Gastrocnemius medialis (tissue), 4 donors: Measurements from ENCODE around the gene ADARB2. TPM values are rescaled to one million over a fixed set of nuclear protein-coding genes. Genes with fewer than 3 reads are reported as not detected.

Experiments
- ATAC-seq, 2 donors: fragments of 150-250 bp; one replicate each; pipeline ENCODE4 v1.9.1; 2016
- DNase-seq, 2 donors: peaks; one replicate each; pipeline ENCODE4 v3.0.0-alpha.2; 2019
- H3K27ac ChIP-seq, 4 donors: fragments of 200-600 bp; sonication (generic); 1 replicate in 1 of 4; 2 replicates in 3 of 4; pipeline ENCODE4 v1.5.1; 2016 to 2018; ENCODE audit warnings: mild to moderate bottlenecking in 2 of 4, moderate library complexity in 1 of 4
- H3K27me3 ChIP-seq, 3 donors: fragments of 200-600 bp; sonication (generic) in 2 of 3; 1 replicate in 1 of 3; 2 replicates in 2 of 3; pipeline versions ENCODE4 v1.5.1 to v1.6.0; 2016 to 2019; ENCODE audit warnings: mild to moderate bottlenecking in 1 of 3, moderate library complexity in 1 of 3
- H3K36me3 ChIP-seq, 2 donors: fragments of 200-600 bp; sonication (generic) in 1 of 2; one replicate each; pipeline ENCODE4 v1.5.1; 2017 to 2018
- H3K4me1 ChIP-seq, 2 donors: fragments of 200-600 bp; sonication (generic) in 1 of 2; one replicate each; pipeline ENCODE4 v1.5.1; 2016 to 2017; ENCODE audit warnings: mild to moderate bottlenecking in 2 of 2
- H3K4me3 ChIP-seq, 4 donors: fragments of 200-600 bp; sonication (generic) in 3 of 4; 1 replicate in 1 of 4; 2 replicates in 3 of 4; pipeline ENCODE4 v1.5.1; 2016 to 2019; ENCODE audit warnings: mild to moderate bottlenecking in 2 of 4
- H3K9me3 ChIP-seq, 3 donors: fragments of 200-600 bp; sonication (generic) in 2 of 3; 1 replicate in 1 of 3; 2 replicates in 2 of 3; pipeline ENCODE4 v1.5.1; 2016 to 2019
- CTCF ChIP-seq, 5 experiments: fragments of 450-650 bp in 3 of 5; fragments of 200-600 bp in 2 of 5; sonication (generic) in 2 of 5; IDR thresholded peaks in 4 of 5; conservative IDR thresholded peaks in 1 of 5; 1 replicate in 4 of 5; 2 replicates in 1 of 5; pipeline ENCODE4 v1.5.1; 2016 to 2019; ENCODE audit warnings: antibody characterized with exemption in 5 of 5, mild to moderate bottlenecking in 3 of 5, moderate library complexity in 3 of 5
- POLR2A ChIP-seq, 2 donors: fragments of 450-650 bp; IDR thresholded peaks; one replicate each; pipeline ENCODE4 v1.6.1; 2017; ENCODE audit warnings: antibody characterized with exemption in 2 of 2, mild to moderate bottlenecking in 2 of 2, moderate library complexity in 2 of 2
- in situ Hi-C, 4 donors: fragments of 200-750 bp; cut with MboI; loops; one replicate each; pipeline versions ENCODE4 v1.15.0 to v1.8.0; 2017; ENCODE audit warnings: low sequenced_read_pairs in 4 of 4
- intact Hi-C: fragments of 100-400 bp; cut with DNase I; formaldehyde crosslinking; loops from one replicate; pipeline ENCODE4 v1.15.1; 2023; ENCODE audit warnings: low total_unique reads
- total RNA-seq, 4 donors: library from RNA; depleted of rRNA; stranded (reverse); fragments of >200 nt; gene quantifications; one replicate each; pipeline versions ENCODE4 v1.1.0 to v1.2.3, GENCODE V29; 2016

ADARB2 gene
- total RNA-seq, 4 donors from 2014 or later, result 0.07 to 0.87 (median 0.10) TPM

- no peaks in the 10 kb centered on the region for H3K27me3 ChIP-seq
- H3K9me3 ChIP-seq, result no peaks in the 10 kb centered on the region
- TF ChIP-seq POLR2A (IDR thresholded peaks at IDR 0.05), result no peak
- H3K4me1 ChIP-seq, result no peaks in the 10 kb centered on the region
- no peak overlapping the region for H3K27ac ChIP-seq
- in situ Hi-C loops (no loop called here), intact Hi-C loops (no loop called here)
- H3K4me3 ChIP-seq, result no peak overlapping the region
- ATAC-seq (no peak), DNase-seq (no peak)
- no peaks in the 10 kb centered on the region for H3K36me3 ChIP-seq
Observed at GRCh38 chr10:1425879-1426278, 311.4 kb downstream of the ADARB2 start.

- Histone ChIP-seq H3K9me3 (no peaks in the 10 kb centered on the region), H3K4me3 (no peak overlapping the region), H3K36me3 (no peaks in the 10 kb centered on the region), H3K27ac (no peak overlapping the region), H3K4me1 (no peaks in the 10 kb centered on the region), H3K27me3 (peaks cover 0 to 7% (median 5%) of the 10 kb centered on the region in 3 donors)
- DNase-seq, result no peak
- no peak for ATAC-seq
- TF ChIP-seq POLR2A (IDR thresholded peaks at IDR 0.05) (no peak), CTCF (IDR thresholded peaks at IDR 0.05 in 4 of 5, conservative IDR thresholded peaks at IDR 0.05 in 1 of 5) (no peak)
- in situ Hi-C loops, result no loop called here
- intact Hi-C loops, result no loop called here
Observed at GRCh38 chr10:1424648-1425047, 312.7 kb downstream of the ADARB2 start.

GRCh38 chr10:1423676-1424253 lies 313.6 kb downstream of the ADARB2 start:
- ATAC-seq, result no peak
- H3K36me3 ChIP-seq, result no peaks in the 10 kb centered on the region
- H3K4me3 ChIP-seq, result no peak overlapping the region
- H3K9me3 ChIP-seq, result no peaks in the 10 kb centered on the region
- in situ Hi-C loops (no loop called here), intact Hi-C loops (no loop called here)
- H3K4me1 ChIP-seq, result no peaks in the 10 kb centered on the region
- TF ChIP-seq POLR2A (IDR thresholded peaks at IDR 0.05) (no peak), CTCF (IDR thresholded peaks at IDR 0.05 in 4 of 5, conservative IDR thresholded peaks at IDR 0.05 in 1 of 5) (no peak)
- peaks cover 0 to 12% (median 5%) of the 10 kb centered on the region in 3 donors for H3K27me3 ChIP-seq
- no peak for DNase-seq
- no peak overlapping the region for H3K27ac ChIP-seq

GRCh38 chr10:1422275-1422674 lies 315.1 kb downstream of the ADARB2 start:
- H3K9me3 ChIP-seq, result no peaks in the 10 kb centered on the region
- H3K27ac ChIP-seq, result no peak overlapping the region
- intact Hi-C loops, result no loop called here
- ATAC-seq, result no peak
- H3K36me3 ChIP-seq, result no peaks in the 10 kb centered on the region
- no peaks in the 10 kb centered on the region for H3K4me1 ChIP-seq
- no peak overlapping the region for H3K4me3 ChIP-seq
- peaks cover 0 to 12% (median 5%) of the 10 kb centered on the region in 3 donors for H3K27me3 ChIP-seq
- TF ChIP-seq POLR2A (IDR thresholded peaks at IDR 0.05), result no peak
- no peak for TF ChIP-seq CTCF (IDR thresholded peaks at IDR 0.05 in 4 of 5, conservative IDR thresholded peaks at IDR 0.05 in 1 of 5)
- no peak for DNase-seq
- in situ Hi-C loops, result no loop called here

GRCh38 chr10:1420661-1421362 lies 316.5 kb downstream of the ADARB2 start:
- DNase-seq (no peak), ATAC-seq (no peak)
- TF ChIP-seq POLR2A (IDR thresholded peaks at IDR 0.05) (no peak), CTCF (IDR thresholded peaks at IDR 0.05 in 4 of 5, conservative IDR thresholded peaks at IDR 0.05 in 1 of 5) (no peak)
- in situ Hi-C loops (no loop called here), intact Hi-C loops (no loop called here)
- Histone ChIP-seq H3K9me3 (no peaks in the 10 kb centered on the region), H3K4me3 (no peak overlapping the region), H3K27me3 (peaks cover 0 to 12% (median 5%) of the 10 kb centered on the region in 3 donors), H3K27ac (no peak overlapping the region), H3K36me3 (no peaks in the 10 kb centered on the region), H3K4me1 (no peaks in the 10 kb centered on the region)
